Inferior parietal cortex (tissue), 1 donor: Measurements from ENCODE around the gene TRAPPC11.

ENCODE experiments used
- DNase-seq: peaks from one replicate; pipeline ENCODE4 v3.0.0-alpha.2; 2016; ENCODE audit errors: extremely low spot score

Gene TRAPPC11

GRCh38 chr4:183758061-183758757 is 99.1 kb downstream of the TRAPPC11 start:
- no peak for DNase-seq

- no peak for DNase-seq
Measured at GRCh38 chr4:183758758-183759447, 99.8 kb downstream of the TRAPPC11 start.

- DNase-seq: no peak
Measured at GRCh38 chr4:183760326-183760725, 101.2 kb downstream of the TRAPPC11 start.
